GM21529 (cell line): Measurements from ENCODE around the gene INKA1.
"Not testable (repeated sequence)": the region's sequence is repeated elsewhere in the genome, so short reads cannot be mapped to it uniquely, and the experiment has no call there.

Experiments
- ATAC-seq: cut with Tn5 transposase; IDR thresholded peaks from one replicate; pipeline ENCODE4 v1.9.1; 2021; ENCODE audit not compliant: unreplicated experiment

The INKA1 gene

GRCh38 chr3:49802719-49803464 lies at the start of gene INKA1:
Gene INKA1, plus strand, starts transcription at chr3:49803261. Its CDS starts 132 bp downstream, at chr3:49803393.
- peak; percentile 61 for ATAC-seq

- ATAC-seq, result no peak
Observed at GRCh38 chr3:49754536-49754935, 48.5 kb upstream of the INKA1 start.

- no peak for ATAC-seq
Observed at GRCh38 chr3:49756036-49756435, 47.0 kb upstream of the INKA1 start.

- ATAC-seq, result no peak
Observed at GRCh38 chr3:49757197-49757596, 45.9 kb upstream of the INKA1 start.

GRCh38 chr3:49759226-49759625 lies 43.8 kb upstream of the INKA1 start:
- no peak for ATAC-seq

- ATAC-seq, result no peak
Observed at GRCh38 chr3:49761661-49762060, 41.4 kb upstream of the INKA1 start.

- no peak for ATAC-seq
Observed at GRCh38 chr3:49763981-49764380, 39.1 kb upstream of the INKA1 start.

GRCh38 chr3:49769286-49769915 lies 33.7 kb upstream of the INKA1 start:
- ATAC-seq, result no peak

- no peak for ATAC-seq
Observed at GRCh38 chr3:49769926-49770325, 33.1 kb upstream of the INKA1 start.

- ATAC-seq, result no peak
Observed at GRCh38 chr3:49771340-49771938, 31.6 kb upstream of the INKA1 start.

GRCh38 chr3:49772703-49773102 lies 30.4 kb upstream of the INKA1 start:
- no peak for ATAC-seq

GRCh38 chr3:49775538-49775937 lies 27.5 kb upstream of the INKA1 start:
- no peak for ATAC-seq

- not testable (repeated sequence) for ATAC-seq
Observed at GRCh38 chr3:49776101-49776500, 27.0 kb upstream of the INKA1 start.

- ATAC-seq, result no peak
Observed at GRCh38 chr3:49779358-49780079, 23.5 kb upstream of the INKA1 start.

- no peak for ATAC-seq
Observed at GRCh38 chr3:49780080-49780974, 22.7 kb upstream of the INKA1 start.

- not testable (repeated sequence) for ATAC-seq
Observed at GRCh38 chr3:49780975-49781365, 22.1 kb upstream of the INKA1 start.

- no peak for ATAC-seq
Observed at GRCh38 chr3:49781415-49782199, 21.5 kb upstream of the INKA1 start.

- not testable (repeated sequence) for ATAC-seq
Observed at GRCh38 chr3:49782277-49782676, 20.8 kb upstream of the INKA1 start.

GRCh38 chr3:49785565-49786356 lies 17.3 kb upstream of the INKA1 start:
- ATAC-seq, result peak; percentile 40
